ENCODE measurements around the gene FCER1G.

- TF ChIP-seq POLR2AphosphoS5 (IDR thresholded peaks at IDR 0.05) (no peak), MXI1 (conservative IDR thresholded peaks at IDR 0.05; ENCODE audit: poor library complexity, severe bottlenecking) (no peak), EZH2 (IDR thresholded peaks at IDR 0.05; ENCODE audit: borderline replicate concordance, insufficient read depth, low read length, poor library complexity, severe bottlenecking) (no peak), EP300 (conservative IDR thresholded peaks at IDR 0.05; ENCODE audit: poor library complexity, severe bottlenecking) (no peak), SMC3 (conservative IDR thresholded peaks at IDR 0.05; ENCODE audit: poor library complexity) (no peak), REST (IDR thresholded peaks at IDR 0.05; ENCODE audit: borderline replicate concordance) (no peak), RAD21 (conservative IDR thresholded peaks at IDR 0.05) (no peak)
- TF ChIP-seq, protein P1, sequence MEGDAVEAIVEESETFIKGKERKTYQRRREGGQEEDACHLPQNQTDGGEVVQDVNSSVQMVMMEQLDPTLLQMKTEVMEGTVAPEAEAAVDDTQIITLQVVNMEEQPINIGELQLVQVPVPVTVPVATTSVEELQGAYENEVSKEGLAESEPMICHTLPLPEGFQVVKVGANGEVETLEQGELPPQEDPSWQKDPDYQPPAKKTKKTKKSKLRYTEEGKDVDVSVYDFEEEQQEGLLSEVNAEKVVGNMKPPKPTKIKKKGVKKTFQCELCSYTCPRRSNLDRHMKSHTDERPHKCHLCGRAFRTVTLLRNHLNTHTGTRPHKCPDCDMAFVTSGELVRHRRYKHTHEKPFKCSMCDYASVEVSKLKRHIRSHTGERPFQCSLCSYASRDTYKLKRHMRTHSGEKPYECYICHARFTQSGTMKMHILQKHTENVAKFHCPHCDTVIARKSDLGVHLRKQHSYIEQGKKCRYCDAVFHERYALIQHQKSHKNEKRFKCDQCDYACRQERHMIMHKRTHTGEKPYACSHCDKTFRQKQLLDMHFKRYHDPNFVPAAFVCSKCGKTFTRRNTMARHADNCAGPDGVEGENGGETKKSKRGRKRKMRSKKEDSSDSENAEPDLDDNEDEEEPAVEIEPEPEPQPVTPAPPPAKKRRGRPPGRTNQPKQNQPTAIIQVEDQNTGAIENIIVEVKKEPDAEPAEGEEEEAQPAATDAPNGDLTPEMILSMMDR (IDR thresholded peaks at IDR 0.05; ENCODE audit: poor library complexity, severe bottlenecking), result no peak
Measured at GRCh38 chr1:161198897-161199431, 16.1 kb upstream of the FCER1G start, which contains the start of gene ADAMTS4.
